HG02970 (cell line): ENCODE measurements around the gene ARRDC3.
A peak's percentile ranks its signal among the peaks of the same experiment; 100 is the strongest.
"Not testable (repeated sequence)": the region's sequence is repeated elsewhere in the genome, so short reads cannot be mapped to it uniquely, and the experiment has no call there.

Experiments
- ATAC-seq: cut with Tn5 transposase; IDR thresholded peaks from one replicate; pipeline ENCODE4 v1.9.1; 2021; ENCODE audit warnings: mild to moderate bottlenecking, moderate library complexity, moderate number of reproducible peaks; ENCODE audit not compliant: unreplicated experiment, low FRiP score

The ARRDC3 gene

GRCh38 chr5:91383027-91383955 lies at the start of gene ARRDC3:
Gene ARRDC3 (minus strand): TSS chr5:91383317. CDS start chr5:91383092, 225 bp downstream.
- ATAC-seq, result peak; percentile 49

GRCh38 chr5:91430949-91431348 lies 47.8 kb upstream of the ARRDC3 start:
- ATAC-seq, result no peak

GRCh38 chr5:91424638-91425436 lies 41.7 kb upstream of the ARRDC3 start:
- no peak for ATAC-seq

- no peak for ATAC-seq
Observed at GRCh38 chr5:91423871-91424270, 40.8 kb upstream of the ARRDC3 start.

- ATAC-seq, result no peak
Observed at GRCh38 chr5:91420879-91421278, 37.8 kb upstream of the ARRDC3 start.

GRCh38 chr5:91419571-91420537 lies 36.7 kb upstream of the ARRDC3 start:
- no peak for ATAC-seq

GRCh38 chr5:91419136-91419535 lies 36.0 kb upstream of the ARRDC3 start:
- no peak for ATAC-seq

GRCh38 chr5:91418158-91418557 lies 35.0 kb upstream of the ARRDC3 start:
- no peak for ATAC-seq

- no peak for ATAC-seq
Observed at GRCh38 chr5:91417219-91417618, 34.1 kb upstream of the ARRDC3 start.

GRCh38 chr5:91416491-91416890 lies 33.4 kb upstream of the ARRDC3 start:
- ATAC-seq, result no peak

GRCh38 chr5:91409304-91409703 lies 26.2 kb upstream of the ARRDC3 start:
- ATAC-seq, result no peak

GRCh38 chr5:91408710-91409109 lies 25.6 kb upstream of the ARRDC3 start:
- ATAC-seq, result no peak

- ATAC-seq, result no peak
Observed at GRCh38 chr5:91407204-91407603, 24.1 kb upstream of the ARRDC3 start.

GRCh38 chr5:91403438-91403837 lies 20.3 kb upstream of the ARRDC3 start:
- ATAC-seq, result no peak

- no peak for ATAC-seq
Observed at GRCh38 chr5:91401175-91401574, 18.1 kb upstream of the ARRDC3 start.

GRCh38 chr5:91397791-91398190 lies 14.7 kb upstream of the ARRDC3 start:
- no peak for ATAC-seq

- no peak for ATAC-seq
Observed at GRCh38 chr5:91390268-91390667, 7.2 kb upstream of the ARRDC3 start.

GRCh38 chr5:91389555-91389954 lies 6.4 kb upstream of the ARRDC3 start:
- ATAC-seq, result not testable (repeated sequence)

GRCh38 chr5:91388362-91388761 lies 5.2 kb upstream of the ARRDC3 start:
- no peak for ATAC-seq

GRCh38 chr5:91386120-91386519 lies 3.0 kb upstream of the ARRDC3 start:
- no peak for ATAC-seq
